GM10266 (cell line): ENCODE measurements around the gene FSTL5.

Source experiments
- DNase-seq: peaks from one replicate; pipeline ENCODE4 v3.0.0; 2012; ENCODE audit errors: extremely low spot score
- CTCF ChIP-seq: IDR thresholded peaks from 2 replicates; pipeline ENCODE4 v1.5.1; 2012; ENCODE audit warnings: mild to moderate bottlenecking, low read depth; ENCODE audit not compliant: control insufficient read depth, insufficient read depth; ENCODE audit errors: missing control alignments

Gene FSTL5

GRCh38 chr4:161894014-161894413 lies 269.8 kb downstream of the FSTL5 start:
- DNase-seq: no peak
- TF ChIP-seq CTCF: no peak

GRCh38 chr4:161893566-161893965 lies 270.2 kb downstream of the FSTL5 start:
- DNase-seq: no peak
- TF ChIP-seq CTCF: no peak

GRCh38 chr4:161892951-161893350 lies 270.8 kb downstream of the FSTL5 start:
- no peak for TF ChIP-seq CTCF
- no peak for DNase-seq

GRCh38 chr4:161883157-161883556 lies 280.6 kb downstream of the FSTL5 start:
- no peak for TF ChIP-seq CTCF
- no peak for DNase-seq

GRCh38 chr4:161881370-161881769 lies 282.4 kb downstream of the FSTL5 start:
- DNase-seq: no peak
- no peak for TF ChIP-seq CTCF

GRCh38 chr4:161869511-161869910 lies 294.3 kb downstream of the FSTL5 start:
- TF ChIP-seq CTCF: no peak
- DNase-seq: no peak

- DNase-seq: no peak
- TF ChIP-seq CTCF: no peak
These were observed 307.0 kb downstream of the FSTL5 start for GRCh38 chr4:161856711-161857326.
